Esophagus muscularis mucosa (tissue), 4 donors: ENCODE data around the gene DMC1. TPM values are rescaled to one million over a fixed set of nuclear protein-coding genes. Genes with fewer than 3 reads are reported as not detected.

Experiments
- DNase-seq: peaks from one replicate; pipeline ENCODE4 v3.0.0-alpha.2; 2017; ENCODE audit errors: extremely low spot score
- H3K27ac ChIP-seq, 4 donors: fragments of 200-600 bp; sonication (generic); replicated peaks in 1 of 4; 1 replicate in 3 of 4; 2 replicates in 1 of 4; pipeline ENCODE4 v1.5.1; 2016 to 2019; ENCODE audit warnings: mild to moderate bottlenecking in 1 of 4
- H3K27me3 ChIP-seq, 4 donors: fragments of 200-600 bp; sonication (generic); one replicate each; pipeline versions ENCODE4 v1.5.1 to v1.6.0; 2016 to 2019
- H3K36me3 ChIP-seq, 4 donors: fragments of 200-600 bp; sonication (generic); one replicate each; pipeline ENCODE4 v1.5.1; 2016 to 2019
- H3K4me1 ChIP-seq, 4 donors: fragments of 200-600 bp; sonication (generic); one replicate each; pipeline ENCODE4 v1.5.1; 2016 to 2019
- H3K4me3 ChIP-seq, 4 donors: fragments of 200-600 bp; sonication (generic); 1 replicate in 2 of 4; 2 replicates in 2 of 4; pipeline ENCODE4 v1.5.1; 2016 to 2019; ENCODE audit warnings: mild to moderate bottlenecking in 4 of 4, moderate library complexity in 1 of 4
- H3K9me3 ChIP-seq, 4 donors: fragments of 200-600 bp; sonication (generic); 1 replicate in 3 of 4; 2 replicates in 1 of 4; pipeline ENCODE4 v1.5.1; 2016 to 2019
- EP300 ChIP-seq: sonication (generic); formaldehyde crosslinking; IDR thresholded peaks from one replicate; pipeline ENCODE4 v1.6.1; 2017; ENCODE audit warnings: antibody characterized with exemption
- POLR2A ChIP-seq: fragments of 450-650 bp; IDR thresholded peaks from one replicate; pipeline ENCODE4 v1.6.1; 2017; ENCODE audit warnings: antibody characterized with exemption, moderate library complexity, mild to moderate bottlenecking, low read depth
- POLR2AphosphoS5 ChIP-seq, 2 donors: sonication (generic); formaldehyde crosslinking; IDR thresholded peaks; one replicate each; pipeline ENCODE4 v1.6.1; 2017; ENCODE audit warnings: antibody characterized with exemption in 2 of 2
- WGBS: methylation state at CpG from one replicate; pipeline ENCODE4 v1.1.5; 2018; 5-methylcytosine and 5-hydroxymethylcytosine counted together
- intact Hi-C: fragments of 100-400 bp; cut with DNase I; formaldehyde crosslinking; loops from one replicate; pipeline ENCODE4 v1.15.1; 2023
- total RNA-seq, 4 donors: library from RNA; depleted of rRNA; stranded (reverse); fragments of >200 nt; gene quantifications; one replicate each; pipeline versions ENCODE4 v1.1.0 to v1.2.1, GENCODE V29; 2016
- TF ChIP-seq, protein P1 (sequence below), 3 experiments: fragments of 200-600 bp in 2 of 3; fragments of 450-650 bp in 1 of 3; sonication (generic) in 2 of 3; IDR thresholded peaks; one replicate each; pipeline ENCODE4 v1.5.1; 2017 to 2019; ENCODE audit warnings: antibody characterized with exemption in 3 of 3, mild to moderate bottlenecking in 2 of 3, moderate library complexity in 1 of 3

The DMC1 gene
- total RNA-seq, 4 donors from 2014 or later: 1.3 to 6.5 (median 1.6) TPM

DNA sequence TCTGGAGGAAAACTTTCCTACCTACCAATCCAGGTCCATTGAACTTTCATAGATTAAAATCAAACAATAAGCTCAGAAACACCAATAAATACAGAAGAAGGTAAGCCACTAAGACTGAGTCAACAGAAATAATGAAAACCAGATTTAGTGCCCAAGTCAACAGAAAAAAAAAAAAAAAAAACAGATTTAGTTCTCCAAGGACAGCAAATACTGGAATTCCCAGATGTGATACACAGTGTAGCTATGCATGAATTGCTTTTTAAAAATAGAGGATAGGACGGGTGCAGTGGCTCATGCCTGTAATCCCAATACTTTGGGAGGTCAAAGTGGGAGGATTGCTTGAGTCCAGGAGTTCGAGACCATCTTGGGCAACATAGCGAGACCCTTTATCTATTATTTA, 15.7 kb downstream of the DMC1 start:
- no peaks in the 10 kb centered on the region for H3K27me3 ChIP-seq
- H3K4me3 ChIP-seq: no peak overlapping the region
- intact Hi-C loops: no loop called here
- no peak overlapping the region for H3K27ac ChIP-seq
- no peak for DNase-seq
- no peak for TF ChIP-seq POLR2A
- TF ChIP-seq, protein P1, sequence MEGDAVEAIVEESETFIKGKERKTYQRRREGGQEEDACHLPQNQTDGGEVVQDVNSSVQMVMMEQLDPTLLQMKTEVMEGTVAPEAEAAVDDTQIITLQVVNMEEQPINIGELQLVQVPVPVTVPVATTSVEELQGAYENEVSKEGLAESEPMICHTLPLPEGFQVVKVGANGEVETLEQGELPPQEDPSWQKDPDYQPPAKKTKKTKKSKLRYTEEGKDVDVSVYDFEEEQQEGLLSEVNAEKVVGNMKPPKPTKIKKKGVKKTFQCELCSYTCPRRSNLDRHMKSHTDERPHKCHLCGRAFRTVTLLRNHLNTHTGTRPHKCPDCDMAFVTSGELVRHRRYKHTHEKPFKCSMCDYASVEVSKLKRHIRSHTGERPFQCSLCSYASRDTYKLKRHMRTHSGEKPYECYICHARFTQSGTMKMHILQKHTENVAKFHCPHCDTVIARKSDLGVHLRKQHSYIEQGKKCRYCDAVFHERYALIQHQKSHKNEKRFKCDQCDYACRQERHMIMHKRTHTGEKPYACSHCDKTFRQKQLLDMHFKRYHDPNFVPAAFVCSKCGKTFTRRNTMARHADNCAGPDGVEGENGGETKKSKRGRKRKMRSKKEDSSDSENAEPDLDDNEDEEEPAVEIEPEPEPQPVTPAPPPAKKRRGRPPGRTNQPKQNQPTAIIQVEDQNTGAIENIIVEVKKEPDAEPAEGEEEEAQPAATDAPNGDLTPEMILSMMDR (IDR thresholded peaks at IDR 0.05): no peak
- TF ChIP-seq EP300: no peak
- no peak for TF ChIP-seq POLR2AphosphoS5 (IDR thresholded peaks at IDR 0.05)
- H3K4me1 ChIP-seq: no peaks in the 10 kb centered on the region
- H3K9me3 ChIP-seq: no peaks in the 10 kb centered on the region
- WGBS: 87% methylated on average over 3 of the region's 3 CpGs
- H3K36me3 ChIP-seq: no peaks in the 10 kb centered on the region

DNA sequence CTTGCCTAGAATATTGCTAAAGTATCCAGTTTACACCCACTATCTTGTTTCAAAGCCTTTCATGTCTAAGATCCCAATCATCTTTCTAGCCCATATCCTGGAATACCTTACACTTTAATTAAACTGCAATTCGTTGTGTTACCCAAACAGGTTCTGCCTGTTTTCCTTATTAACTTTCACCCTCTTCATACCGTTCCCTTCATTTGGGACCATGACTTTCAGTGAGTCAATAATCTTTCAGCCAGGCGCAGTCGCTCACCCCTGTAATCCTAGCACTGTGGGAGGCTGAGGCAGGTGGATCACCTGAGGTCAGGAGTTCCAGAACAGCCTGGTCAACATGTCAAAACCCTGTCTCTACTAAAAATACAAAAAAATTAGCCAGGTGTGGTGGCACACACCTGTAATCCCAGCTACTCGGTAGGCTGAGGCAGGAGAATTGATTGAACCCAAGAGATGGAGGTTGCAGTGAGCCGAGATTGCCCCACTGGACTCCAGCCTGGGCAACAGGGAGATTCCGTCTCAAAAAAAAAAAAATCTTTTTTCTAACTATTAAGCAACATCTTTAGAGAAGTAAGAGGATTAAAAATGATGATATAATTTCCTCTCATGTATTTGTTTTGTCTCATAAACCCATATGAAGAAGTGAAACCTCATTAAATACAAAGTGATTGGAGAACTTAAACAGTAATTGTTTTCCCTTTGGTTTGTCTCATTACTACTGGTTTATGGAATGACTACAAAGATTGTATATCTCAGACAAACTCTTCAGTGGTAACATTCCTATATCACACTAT, 20.7 kb downstream of the DMC1 start:
- 92% methylated on average over 7 of the region's 7 CpGs for WGBS
- H3K36me3 ChIP-seq: no peaks in the 10 kb centered on the region
- H3K4me1 ChIP-seq: no peaks in the 10 kb centered on the region
- peaks cover 0 to under 1% (median 0%) of the 10 kb centered on the region in 4 donors for H3K9me3 ChIP-seq
- intact Hi-C loops: no loop called here
- H3K27ac ChIP-seq: no peak overlapping the region
- H3K4me3 ChIP-seq: no peak overlapping the region
- no peak for TF ChIP-seq EP300
- no peak for TF ChIP-seq POLR2A
- TF ChIP-seq, protein P1 (IDR thresholded peaks at IDR 0.05): no peak
- TF ChIP-seq POLR2AphosphoS5 (IDR thresholded peaks at IDR 0.05): no peak
- DNase-seq: no peak
- H3K27me3 ChIP-seq: no peaks in the 10 kb centered on the region

DNA sequence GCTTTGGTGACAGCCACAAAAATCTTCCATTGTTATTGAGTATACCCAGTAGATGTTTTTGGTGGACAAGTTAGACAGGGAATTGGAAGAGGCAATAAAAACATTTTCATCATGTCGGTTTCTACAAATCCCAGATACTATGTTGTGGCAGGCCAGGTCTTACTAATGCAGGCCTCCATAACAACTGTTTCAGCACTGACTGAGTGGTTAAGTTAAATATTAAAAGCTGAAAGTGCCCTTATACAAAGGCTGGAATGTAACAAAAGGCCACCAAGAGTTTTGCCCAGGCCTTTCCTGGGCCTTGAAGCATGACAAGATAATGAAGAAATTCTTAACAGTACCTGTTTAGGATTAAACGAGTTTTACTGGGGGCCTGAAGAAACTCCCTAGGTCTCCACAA, 29.3 kb downstream of the DMC1 start:
- no peaks in the 10 kb centered on the region for H3K27me3 ChIP-seq
- intact Hi-C loops: no loop called here
- no peaks in the 10 kb centered on the region for H3K36me3 ChIP-seq
- H3K4me1 ChIP-seq: no peaks in the 10 kb centered on the region
- H3K9me3 ChIP-seq: peaks cover 0 to 8% (median 2%) of the 10 kb centered on the region in 4 donors
- TF ChIP-seq, protein P1 (IDR thresholded peaks at IDR 0.05): no peak
- no peak for TF ChIP-seq POLR2AphosphoS5 (IDR thresholded peaks at IDR 0.05)
- no peak for TF ChIP-seq POLR2A
- no peak for TF ChIP-seq EP300
- no peak overlapping the region for H3K27ac ChIP-seq
- no peak for DNase-seq
- H3K4me3 ChIP-seq: no peak overlapping the region
- WGBS: 89% methylated on average over 2 of the region's 2 CpGs

GRCh38 chr22:38531251-38531938, 38.6 kb downstream of the DMC1 start:
- DNase-seq: no peak
- H3K4me3 ChIP-seq: no peak overlapping the region
- intact Hi-C loops: no loop called here
- 91% methylated on average over 4 of the region's 4 CpGs for WGBS
- no peaks in the 10 kb centered on the region for H3K4me1 ChIP-seq
- no peaks in the 10 kb centered on the region for H3K9me3 ChIP-seq
- no peak overlapping the region for H3K27ac ChIP-seq
- no peaks in the 10 kb centered on the region for H3K36me3 ChIP-seq
- TF ChIP-seq, protein P1 (IDR thresholded peaks at IDR 0.05): no peak
- TF ChIP-seq EP300: no peak
- no peak for TF ChIP-seq POLR2AphosphoS5 (IDR thresholded peaks at IDR 0.05)
- no peak for TF ChIP-seq POLR2A
- H3K27me3 ChIP-seq: no peaks in the 10 kb centered on the region
